GM19463 (cell line): Measurements from ENCODE around the gene RPS8.
"Not testable (repeated sequence)": the region's sequence is repeated elsewhere in the genome, so short reads cannot be mapped to it uniquely, and the experiment has no call there.

Experiments used
- ATAC-seq: cut with Tn5 transposase; IDR thresholded peaks from one replicate; pipeline ENCODE4 v1.9.1; 2021; ENCODE audit warnings: mild to moderate bottlenecking, moderate library complexity; ENCODE audit not compliant: unreplicated experiment

RPS8 gene

GRCh38 chr1:44819196-44819607 is 43.9 kb downstream of the RPS8 start:
- ATAC-seq, result no peak

GRCh38 chr1:44819608-44820327 is 44.4 kb downstream of the RPS8 start:
- peak; percentile 74 for ATAC-seq

- ATAC-seq, result no peak
Observed at GRCh38 chr1:44820328-44821239, 45.2 kb downstream of the RPS8 start.

- ATAC-seq, result no peak
Observed at GRCh38 chr1:44821240-44821715, 45.9 kb downstream of the RPS8 start.

GRCh38 chr1:44822131-44822701 is 46.9 kb downstream of the RPS8 start:
- no peak for ATAC-seq

GRCh38 chr1:44822981-44823451 is 47.7 kb downstream of the RPS8 start:
- ATAC-seq, result no peak

- ATAC-seq, result not testable (repeated sequence)
Observed at GRCh38 chr1:44824392-44824791, 49.1 kb downstream of the RPS8 start.

- no peak for ATAC-seq
Observed at GRCh38 chr1:44826375-44827196, 51.2 kb downstream of the RPS8 start.

GRCh38 chr1:44827197-44828002 is 52.1 kb downstream of the RPS8 start:
- ATAC-seq, result no peak

GRCh38 chr1:44828003-44828651 is 52.8 kb downstream of the RPS8 start:
- no peak for ATAC-seq
